T-cell (primary cell): ENCODE measurements around the gene ATP2A3. TPM values are rescaled to one million over a fixed set of nuclear protein-coding genes. Genes with fewer than 3 reads are reported as not detected.

ENCODE experiments used
- ATAC-seq, 4 experiments: fragments of 200-7000 bp in 3 of 4; fragments of 150-1000 bp in 1 of 4; cut with Tn5 transposase; replicated peaks in 1 of 4; 1 replicate in 3 of 4; 2 replicates in 1 of 4; pipeline ENCODE4 v1.10.0; 2021; ENCODE audit warnings: moderate library complexity in 3 of 4, mild to moderate bottlenecking in 2 of 4, moderate number of reproducible peaks in 1 of 4
- CTCF ChIA-PET, 2 donors: fragments of 300-600 bp; sonication (Branson Sonifier 250); formaldehyde crosslinking; loops; one replicate each; lab custom pipeline; 2022; ENCODE audit warnings: antibody characterized with exemption in 2 of 2; lab: Charles Lee
- POLR2A ChIA-PET, 2 donors: fragments of 300-600 bp; sonication (Branson Sonifier 250); formaldehyde crosslinking; loops; one replicate each; lab custom pipeline; 2022; ENCODE audit warnings: antibody characterized with exemption in 2 of 2; lab: Charles Lee
- DNase-seq, 35 experiments: peaks; one replicate each; pipeline versions ENCODE4 v3.0.0 to v3.0.0-alpha.2; 2013 to 2023
- H3K27ac ChIP-seq: one replicate; pipeline ENCODE4 v1.5.1; 2013; ENCODE audit warnings: low read length
- H3K27me3 ChIP-seq, 2 experiments: replicated peaks in 1 of 2; 1 replicate in 1 of 2; 2 replicates in 1 of 2; pipeline versions ENCODE4 v1.6.1 to v1.7.0; 2013; ENCODE audit warnings: low read length in 1 of 2, mixed read lengths in 1 of 2; ENCODE audit not compliant: control insufficient read depth in 2 of 2, insufficient read depth in 2 of 2; ENCODE audit errors: extremely low read depth in 1 of 2
- H3K36me3 ChIP-seq, 2 donors: 1 replicate in 1 of 2; 2 replicates in 1 of 2; pipeline versions ENCODE4 v1.6.1 to v1.7.0; 2013; ENCODE audit warnings: low read length in 1 of 2; ENCODE audit not compliant: control insufficient read depth in 2 of 2, insufficient read depth in 1 of 2; ENCODE audit errors: extremely low read depth in 1 of 2
- H3K4me1 ChIP-seq, 2 experiments: 1 replicate in 1 of 2; 2 replicates in 1 of 2; pipeline versions ENCODE4 v1.6.1 to v1.7.0; 2013; ENCODE audit warnings: low read length in 2 of 2, mixed read lengths in 1 of 2; ENCODE audit not compliant: insufficient read depth in 2 of 2, control insufficient read depth in 1 of 2; ENCODE audit errors: extremely low read depth in 1 of 2
- H3K4me3 ChIP-seq, 2 donors: 1 replicate in 1 of 2; 2 replicates in 1 of 2; pipeline versions ENCODE4 v1.5.1 to v1.7.0; 2013; ENCODE audit warnings: mild to moderate bottlenecking in 2 of 2, low read length in 1 of 2, moderate library complexity in 1 of 2; ENCODE audit not compliant: control insufficient read depth in 1 of 2; ENCODE audit errors: extremely low read depth in 1 of 2
- H3K9me3 ChIP-seq: 2 replicates; pipeline ENCODE4 v1.7.0; 2013
- H3K27ac Mint-ChIP-seq, 2 donors: one replicate each; pipeline ENCODE4 v1.8.0; 2020 to 2021; ENCODE audit warnings: mild to moderate bottlenecking in 2 of 2, mixed read lengths in 2 of 2
- H3K27me3 Mint-ChIP-seq, 2 donors: one replicate each; pipeline ENCODE4 v1.8.0; 2021 to 2022; ENCODE audit warnings: mixed read lengths in 2 of 2
- H3K36me3 Mint-ChIP-seq: one replicate; pipeline ENCODE4 v1.8.0; 2021; ENCODE audit warnings: mixed read lengths
- H3K4me1 Mint-ChIP-seq, 3 donors: one replicate each; pipeline ENCODE4 v1.8.0; 2020 to 2022; ENCODE audit warnings: mixed read lengths in 3 of 3, mild to moderate bottlenecking in 1 of 3
- H3K4me3 Mint-ChIP-seq, 3 donors: one replicate each; pipeline ENCODE4 v1.8.0; 2020 to 2022; ENCODE audit warnings: mild to moderate bottlenecking in 3 of 3, mixed read lengths in 3 of 3, moderate library complexity in 3 of 3
- H3K9me3 Mint-ChIP-seq, 3 donors: one replicate each; pipeline ENCODE4 v1.8.0; 2020 to 2022; ENCODE audit warnings: mixed read lengths in 3 of 3
- WGBS: methylation state at CpG from one replicate; pipeline ENCODE4 v1.1.5; 2013; ENCODE audit warnings: missing lambda C conversion rate; ENCODE audit not compliant: insufficient coverage; 5-methylcytosine and 5-hydroxymethylcytosine counted together
- total RNA-seq, 35 experiments: library from RNA in 6 of 35; stranded (reverse) in 6 of 35; fragments of 120-200 nt in 1 of 35; gene quantifications; one replicate each; pipeline versions ENCODE4 v1.2.1 to v1.2.4 and lab custom pipeline; 2013 to 2026

The ATP2A3 gene
- total RNA-seq, 5 donors from 2014 or later (not counting 1 experiment from before 2014, with no cell fraction given): 228 to 303 (median 248) TPM

- ChIA-PET CTCF (interaction anchor here (0.5 to 1.5 kb wide), 5 partner anchors 45 to 109 kb away, joined by 3 to 6 read pairs (median 3); no protein-coding TSS in a partner anchor), POLR2A (interaction anchor here in 1 of 2 donors (0.6 kb wide), 1 partner anchor 12 kb away, joined by 3 read pairs; no protein-coding TSS in a partner anchor)
- Mint-ChIP-seq H3K4me1 (peaks cover 27 to 47% (median 40%) of the 10 kb centered on the region in 3 donors), H3K36me3 (no peaks in the 10 kb centered on the region), H3K27me3 (no peaks in the 10 kb centered on the region), H3K4me3 (peak overlapping the region in 2 of 3 donors; percentile 28 to 71), H3K27ac (no peak overlapping the region), H3K9me3 (no peaks in the 10 kb centered on the region)
- H3K27me3 ChIP-seq: peaks cover 0 to 4% of the 10 kb centered on the region in 2 experiments
- 37% methylated on average over 7 of the region's 10 CpGs for WGBS
- DNase-seq (peak in 1 of 35 experiments; percentile 20), ATAC-seq (no peak)
- H3K36me3 ChIP-seq: no peaks in the 10 kb centered on the region
- peak overlapping the region in 1 of 2 donors; percentile 18 for H3K4me3 ChIP-seq
- peaks cover 18 to 47% of the 10 kb centered on the region in 2 experiments for H3K4me1 ChIP-seq
- no peak overlapping the region for H3K27ac ChIP-seq
- H3K9me3 ChIP-seq: no peaks in the 10 kb centered on the region
These were observed 47.4 kb downstream of the ATP2A3 start for GRCh38 chr17:3916825-3917224.

DNA sequence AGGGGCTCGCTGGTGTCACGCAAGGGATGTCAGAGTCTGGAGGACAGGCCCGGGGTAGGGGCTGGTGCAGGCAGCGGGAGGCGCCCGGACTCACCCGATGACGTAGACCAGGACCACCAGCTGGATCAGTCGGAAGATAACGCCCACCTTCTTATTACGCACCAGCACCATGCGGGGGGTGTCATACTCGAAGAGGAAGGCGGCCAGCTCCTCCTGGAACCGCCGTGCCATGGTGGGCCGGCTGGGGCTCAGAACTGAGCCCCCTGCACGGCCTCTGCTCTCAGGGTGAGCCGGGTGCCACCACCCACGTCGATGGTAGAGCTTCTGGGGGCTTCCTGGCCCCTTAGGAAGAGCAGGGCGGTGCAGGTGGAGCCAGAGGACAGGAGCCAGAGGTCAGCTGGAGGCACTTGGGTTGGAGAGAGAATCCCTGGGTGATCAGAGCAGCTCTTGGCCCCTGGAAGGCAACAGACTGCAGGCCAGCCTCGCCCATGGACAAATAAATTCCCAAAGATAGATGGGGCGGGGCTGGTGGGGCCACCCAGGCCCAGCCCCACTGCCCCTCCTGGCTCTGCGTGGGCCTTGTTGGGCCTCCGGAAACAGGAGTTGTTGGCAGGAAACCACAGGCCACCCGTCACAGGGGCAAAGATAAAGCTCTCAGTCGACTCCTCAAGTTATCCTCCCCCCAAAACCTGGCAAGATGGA lies 48.1 kb downstream of the ATP2A3 start, which contains the start of gene P2RX1:
P2RX1 (minus strand) TSS at position 471 of the 702 bp plus-strand sequence; CDS start at position 231, 240 bp downstream.
- Mint-ChIP-seq H3K4me1 (peaks cover 34 to 54% (median 47%) of the 10 kb centered on the region in 3 donors), H3K27ac (peak within 1 kb of the TSS; percentile 36 to 48), H3K36me3 (no peaks in the 10 kb centered on the region), H3K9me3 (no peaks in the 10 kb centered on the region), H3K4me3 (peak within 1 kb of the TSS in 2 of 3 donors; percentile 60 to 71), H3K27me3 (no peaks in the 10 kb centered on the region)
- ATAC-seq (peak; percentile 15 to 55 (median 36)), DNase-seq (peak in 28 of 35 experiments; percentile 20 to 64 (median 32))
- ChIA-PET CTCF (interaction anchor here (0.7 to 1.5 kb wide), 3 partner anchors 46 to 88 kb away, joined by 3 to 6 read pairs (median 3); no protein-coding TSS in a partner anchor), POLR2A (no interaction called here)
- peaks cover 0 to 4% of the 10 kb centered on the region in 2 experiments for H3K27me3 ChIP-seq
- WGBS: 56% methylated on average over 28 of the region's 28 CpGs
- H3K4me3 ChIP-seq: peak within 1 kb of the TSS in 1 of 2 donors; percentile 18
- peaks cover 18 to 54% of the 10 kb centered on the region in 2 experiments for H3K4me1 ChIP-seq
- H3K27ac ChIP-seq: no peak within 1 kb of the TSS
- no peaks in the 10 kb centered on the region for H3K9me3 ChIP-seq
- H3K36me3 ChIP-seq: no peaks in the 10 kb centered on the region

DNA sequence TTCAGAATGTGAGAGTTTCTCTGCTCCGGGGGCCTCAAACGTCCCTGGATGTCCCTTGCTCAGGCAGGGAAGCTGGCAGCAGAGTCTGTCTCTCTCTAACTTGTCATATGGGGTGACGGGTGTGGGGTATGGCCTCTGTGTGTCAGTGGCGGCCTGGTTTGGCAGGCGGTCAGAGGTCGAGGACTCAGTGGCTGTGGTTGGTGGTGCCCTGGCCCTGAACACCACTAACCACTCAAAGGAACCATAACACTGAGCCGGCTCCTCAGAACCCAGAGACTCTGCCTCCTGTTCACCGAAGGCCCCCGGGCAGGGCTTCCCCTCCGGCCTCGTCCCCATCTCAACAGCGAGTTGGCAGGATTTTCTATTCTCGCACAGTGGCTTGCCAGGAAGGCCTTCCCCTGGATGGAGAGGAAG lies 48.6 kb downstream of the ATP2A3 start:
- H3K36me3 ChIP-seq: no peaks in the 10 kb centered on the region
- DNase-seq (peak in 3 of 35 experiments; percentile 11 to 19 (median 13)), ATAC-seq (no peak)
- no peaks in the 10 kb centered on the region for H3K9me3 ChIP-seq
- Mint-ChIP-seq H3K27ac (peak overlapping the region; percentile 28 to 48), H3K9me3 (no peaks in the 10 kb centered on the region), H3K36me3 (no peaks in the 10 kb centered on the region), H3K4me3 (peak overlapping the region in 2 of 3 donors; percentile 60 to 71), H3K27me3 (no peaks in the 10 kb centered on the region), H3K4me1 (peaks cover 38 to 57% (median 48%) of the 10 kb centered on the region in 3 donors)
- peaks cover 21 to 59% of the 10 kb centered on the region in 2 experiments for H3K4me1 ChIP-seq
- H3K4me3 ChIP-seq: no peak overlapping the region
- ChIA-PET POLR2A (no interaction called here), CTCF (interaction anchor here in 1 of 2 donors (0.6 kb wide), 1 partner anchor 35 kb away, joined by 7 read pairs; no protein-coding TSS in a partner anchor)
- no peak overlapping the region for H3K27ac ChIP-seq
- 81% methylated on average over 11 of the region's 13 CpGs for WGBS
- peaks cover 0 to 4% of the 10 kb centered on the region in 2 experiments for H3K27me3 ChIP-seq

DNA sequence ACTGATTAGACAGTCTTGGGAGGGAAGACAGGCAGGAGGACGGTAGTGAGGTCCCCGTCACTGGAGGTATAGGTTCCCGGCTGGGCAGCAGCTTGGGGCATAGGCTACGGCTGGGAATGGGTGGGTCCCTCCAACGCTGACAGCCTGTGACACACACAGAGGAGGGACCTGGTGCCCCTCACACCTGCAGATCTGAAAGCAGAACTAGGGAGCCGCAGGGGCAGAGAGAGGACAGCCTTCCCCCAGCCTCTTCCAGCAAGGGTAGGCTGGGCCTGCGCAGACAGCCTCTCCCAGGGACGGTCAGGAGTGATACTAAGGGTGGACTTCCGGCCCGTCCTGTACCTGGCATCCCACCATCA lies 49.9 kb downstream of the ATP2A3 start:
- peak overlapping the region; percentile 14 for H3K27ac ChIP-seq
- no peak for ATAC-seq
- peaks cover 38 to 61% (median 50%) of the 10 kb centered on the region in 3 donors for H3K4me1 Mint-ChIP-seq

DNA sequence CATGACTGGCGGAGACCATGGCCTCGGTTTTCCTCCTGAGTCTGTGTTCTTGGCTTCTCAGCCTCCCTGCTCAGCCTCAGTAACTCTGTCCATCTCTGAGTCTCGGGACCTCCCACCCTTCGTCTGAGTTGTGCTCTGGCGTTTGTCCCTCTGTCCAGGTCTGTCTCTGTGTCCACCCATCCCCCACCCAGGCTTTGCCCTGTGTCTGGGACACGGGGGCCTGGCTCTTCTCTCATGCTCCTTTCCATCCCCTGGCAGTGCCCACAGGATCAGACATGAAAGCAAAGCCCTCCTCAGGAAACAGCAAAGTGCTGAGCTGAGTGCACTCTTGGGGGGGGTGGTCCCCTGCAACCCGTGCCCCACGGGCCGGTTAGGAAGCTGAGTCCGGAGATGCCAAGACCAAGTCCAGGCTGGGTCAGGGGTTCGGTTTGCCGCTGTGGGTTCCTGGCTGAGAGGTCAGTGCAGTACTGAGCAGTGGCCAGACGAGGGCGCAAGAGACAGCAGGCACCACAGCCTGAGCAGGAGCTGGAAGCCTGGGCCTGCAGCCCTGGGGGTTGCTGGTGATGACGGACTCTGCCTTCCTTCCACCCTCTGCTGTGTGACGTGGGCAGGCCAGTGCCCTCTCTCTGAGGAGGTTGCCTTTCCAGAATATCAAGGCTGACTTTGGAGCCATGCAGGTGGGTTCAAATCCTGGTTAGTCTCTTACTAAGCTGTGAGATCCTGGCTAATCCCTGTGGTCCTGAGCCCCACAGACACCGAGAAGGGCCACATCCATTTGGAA lies 50.5 kb downstream of the ATP2A3 start:
- ATAC-seq (peak; percentile 41 to 80 (median 67)), DNase-seq (peak; percentile 41 to 88 (median 73))
- Mint-ChIP-seq H3K36me3 (no peaks in the 10 kb centered on the region), H3K27ac (peak overlapping the region; percentile 11 to 76), H3K4me3 (peak overlapping the region in 2 of 3 donors; percentile 12 to 17), H3K27me3 (no peaks in the 10 kb centered on the region), H3K4me1 (peaks cover 38 to 61% (median 50%) of the 10 kb centered on the region in 3 donors), H3K9me3 (no peaks in the 10 kb centered on the region)
- peaks cover 24 to 64% of the 10 kb centered on the region in 2 experiments for H3K4me1 ChIP-seq
- peaks cover 0 to 4% of the 10 kb centered on the region in 2 experiments for H3K27me3 ChIP-seq
- H3K27ac ChIP-seq: no peak overlapping the region
- 28% methylated on average over 17 of the region's 17 CpGs for WGBS
- ChIA-PET CTCF (interaction anchor here (0.6 to 1.9 kb wide), 15 partner anchors 19 to 175 kb away, joined by 3 to 12 read pairs (median 3); partner anchors contain the start of gene NCBP3 (in 1 of the 2)), POLR2A (no interaction called here)
- no peak overlapping the region for H3K4me3 ChIP-seq
- no peaks in the 10 kb centered on the region for H3K36me3 ChIP-seq
- H3K9me3 ChIP-seq: no peaks in the 10 kb centered on the region

More for the DNA sequence above, 49.9 kb downstream of the ATP2A3 start:
- H3K27me3 ChIP-seq: peaks cover 0 to 4% of the 10 kb centered on the region in 2 experiments
- H3K36me3 ChIP-seq: no peaks in the 10 kb centered on the region
- no peaks in the 10 kb centered on the region for H3K27me3 Mint-ChIP-seq
- H3K4me3 Mint-ChIP-seq: peak overlapping the region in 2 of 3 donors; percentile 12 to 53
- no peaks in the 10 kb centered on the region for H3K9me3 Mint-ChIP-seq
- no peaks in the 10 kb centered on the region for H3K36me3 Mint-ChIP-seq
- 84% methylated on average over 3 of the region's 10 CpGs for WGBS
- ChIA-PET CTCF (interaction anchor here (0.6 to 1.9 kb wide), 15 partner anchors 9 to 175 kb away, joined by 3 to 12 read pairs (median 3); partner anchors contain the start of gene NCBP3 (in 1 of the 2)), POLR2A (no interaction called here)
- H3K27ac Mint-ChIP-seq: peak overlapping the region; percentile 4 to 76
- peaks cover 24 to 64% of the 10 kb centered on the region in 2 experiments for H3K4me1 ChIP-seq
- H3K4me3 ChIP-seq: no peak overlapping the region
- H3K9me3 ChIP-seq: no peaks in the 10 kb centered on the region
- peak in 3 of 35 experiments; percentile 12 to 44 (median 14) for DNase-seq
